Psoas muscle (tissue), 8 donors: ENCODE measurements around the gene SALL3. TPM values are rescaled to one million over a fixed set of nuclear protein-coding genes. Genes with fewer than 3 reads are reported as not detected.

ENCODE experiments used
- ATAC-seq, 4 donors: fragments of 200-7000 bp; cut with Tn5 transposase; one replicate each; pipeline ENCODE4 v1.9.1; 2020; ENCODE audit warnings: moderate library complexity in 3 of 4, mild to moderate bottlenecking in 2 of 4
- DNase-seq, 2 donors: peaks; one replicate each; pipeline ENCODE4 v3.0.0-alpha.2; 2020
- H3K27ac ChIP-seq: fragments of 200-600 bp; one replicate; pipeline ENCODE4 v1.8.0; 2022
- H3K27me3 ChIP-seq, 3 donors: fragments of 200-600 bp in 1 of 3; one replicate each; pipeline versions ENCODE4 v1.6.1 to v1.8.0; 2013 to 2022; ENCODE audit warnings: low read length in 2 of 3, mild to moderate bottlenecking in 2 of 3, moderate library complexity in 1 of 3; ENCODE audit not compliant: insufficient read depth in 3 of 3
- H3K36me3 ChIP-seq, 2 donors: fragments of 200-600 bp in 1 of 2; one replicate each; pipeline versions ENCODE4 v1.6.1 to v1.8.0; 2013 to 2022; ENCODE audit warnings: low read depth in 1 of 2, mild to moderate bottlenecking in 1 of 2, moderate library complexity in 1 of 2; ENCODE audit not compliant: insufficient read depth in 1 of 2
- H3K4me1 ChIP-seq: fragments of 200-600 bp; one replicate; pipeline ENCODE4 v1.8.0; 2022
- H3K4me3 ChIP-seq: fragments of 200-600 bp; one replicate; pipeline ENCODE4 v1.8.0; 2022; ENCODE audit warnings: mild to moderate bottlenecking
- H3K9me3 ChIP-seq: fragments of 200-600 bp; one replicate; pipeline ENCODE4 v1.8.0; 2022
- WGBS, 3 donors: extraction: QIAGEN DNeasy Blood & Tissue Kit; methylation state at CpG; one replicate each; pipeline versions ENCODE4 v1.1.6 to v1.1.7; 2013; 5-methylcytosine and 5-hydroxymethylcytosine counted together
- intact Hi-C, 2 donors: fragments of 100-400 bp; cut with DNase I; formaldehyde crosslinking; loops; one replicate each; pipeline versions ENCODE4 v1.11.0 to v1.14.2; 2022
- long read RNA-seq, 2 donors: library from polyadenylated mRNA; unstranded; transcript quantifications; one replicate each; pipeline ENCODE4 v2.0.0, GENCODE V29; 2021
- polyA plus RNA-seq, 3 donors: library from polyadenylated mRNA; stranded (reverse); fragments of 200-250 nt; gene quantifications; one replicate each; pipeline ENCODE4 v1.2.3, GENCODE V29; 2013
- total RNA-seq, 4 donors: library from RNA; stranded (reverse); fragmentation: NEBNext Ultra II Directional in 2 of 4; extraction: Animal tissue kit (Norgen Biotek cat#: 25700) in 2 of 4; gene quantifications; one replicate each; pipeline versions ENCODE4 v1.2.1 to v1.2.4, GENCODE V29; 2021 to 2023
- TF ChIP-seq, protein P1 (sequence below): fragments of 200-600 bp; IDR thresholded peaks from one replicate; pipeline ENCODE4 v1.8.0; 2022; ENCODE audit warnings: antibody characterized with exemption
- donor health status: healthy with polysubstance abuse.
- donor health status: DM: no; HTN: no; CAD: no; lungs with moderate emphysema.
- donor health status: Bipolar disorder and iron deficiency.
- donor health status: healthy.
- donor health status: DM: yes; HTN: yes; CAD: no.
- donor health status: DM: no; HTN: no; CAD: no.
- donor health status: DM: no; HTN: no; CAD: no.
- donor health status: DM: yes; HTN: yes; CAD: no.

The SALL3 gene
- total RNA-seq = under 1 TPM in 1 of 4 donors, not detected in 3; 0.32 TPM
- under 1 TPM in 1 of 3 donors, not detected in 2; 0.01 TPM for polyA plus RNA-seq
- long read RNA-seq, donor 1 = 0 reads
- long read RNA-seq, donor 2 = 0 reads

GRCh38 chr18:78979730-78980278 is at the start of gene SALL3:
Gene SALL3 (plus strand): TSS chr18:78979818. CDS start chr18:78980275, 457 bp downstream.
- 1 to 3% (median 2%) methylated on average over 14 to 101 of the region's 102 CpGs for WGBS, 3 donors
- Histone ChIP-seq H3K27me3 (peaks cover 18 to 91% (median 39%) of the 10 kb centered on the region in 3 donors), H3K36me3 (no peaks in the 10 kb centered on the region), H3K4me3 (peak within 1 kb of the TSS; percentile 49), H3K9me3 (no peaks in the 10 kb centered on the region), H3K27ac (no peak within 1 kb of the TSS), H3K4me1 (no peaks in the 10 kb centered on the region)
- intact Hi-C loops = loop anchor here in 1 of 2 donors (10.0 kb wide), 1 partner anchor 265 kb away; no protein-coding TSS in a partner anchor
- TF ChIP-seq, protein P1, sequence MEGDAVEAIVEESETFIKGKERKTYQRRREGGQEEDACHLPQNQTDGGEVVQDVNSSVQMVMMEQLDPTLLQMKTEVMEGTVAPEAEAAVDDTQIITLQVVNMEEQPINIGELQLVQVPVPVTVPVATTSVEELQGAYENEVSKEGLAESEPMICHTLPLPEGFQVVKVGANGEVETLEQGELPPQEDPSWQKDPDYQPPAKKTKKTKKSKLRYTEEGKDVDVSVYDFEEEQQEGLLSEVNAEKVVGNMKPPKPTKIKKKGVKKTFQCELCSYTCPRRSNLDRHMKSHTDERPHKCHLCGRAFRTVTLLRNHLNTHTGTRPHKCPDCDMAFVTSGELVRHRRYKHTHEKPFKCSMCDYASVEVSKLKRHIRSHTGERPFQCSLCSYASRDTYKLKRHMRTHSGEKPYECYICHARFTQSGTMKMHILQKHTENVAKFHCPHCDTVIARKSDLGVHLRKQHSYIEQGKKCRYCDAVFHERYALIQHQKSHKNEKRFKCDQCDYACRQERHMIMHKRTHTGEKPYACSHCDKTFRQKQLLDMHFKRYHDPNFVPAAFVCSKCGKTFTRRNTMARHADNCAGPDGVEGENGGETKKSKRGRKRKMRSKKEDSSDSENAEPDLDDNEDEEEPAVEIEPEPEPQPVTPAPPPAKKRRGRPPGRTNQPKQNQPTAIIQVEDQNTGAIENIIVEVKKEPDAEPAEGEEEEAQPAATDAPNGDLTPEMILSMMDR = no peak
- DNase-seq (no peak), ATAC-seq (no peak)

DNA sequence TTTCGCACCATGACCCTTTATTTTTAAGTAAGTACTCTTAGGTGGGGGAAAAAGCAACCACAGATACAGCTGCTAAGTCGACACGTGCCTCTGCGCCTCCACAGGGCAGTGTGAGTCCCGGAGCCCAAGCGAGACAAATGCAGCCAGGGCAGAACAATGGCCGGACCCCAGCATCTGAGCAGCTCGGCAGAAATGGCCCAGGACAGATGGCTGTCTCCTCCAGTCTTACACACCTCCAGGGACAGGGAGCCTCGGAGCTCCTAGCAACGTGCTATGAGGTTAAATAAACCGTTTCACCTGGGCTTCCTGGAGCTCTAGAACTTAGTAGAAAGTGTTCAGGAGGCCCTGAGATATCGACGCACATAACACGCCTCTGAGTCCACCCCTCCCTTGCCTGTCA is 47.3 kb upstream of the SALL3 start:
- peaks cover 0 to 23% (median 0%) of the 10 kb centered on the region in 3 donors for H3K27me3 ChIP-seq
- H3K36me3 ChIP-seq = no peaks in the 10 kb centered on the region
- H3K4me3 ChIP-seq = no peak overlapping the region
- no peak for ATAC-seq
- TF ChIP-seq, protein P1 = no peak
- WGBS, 3 donors = 29 to 40% (median 38%) methylated on average over 14 of the region's 14 CpGs
- intact Hi-C loops = no loop called here
- H3K9me3 ChIP-seq = no peaks in the 10 kb centered on the region
- DNase-seq = no peak
- H3K27ac ChIP-seq = no peak overlapping the region
- no peaks in the 10 kb centered on the region for H3K4me1 ChIP-seq

DNA sequence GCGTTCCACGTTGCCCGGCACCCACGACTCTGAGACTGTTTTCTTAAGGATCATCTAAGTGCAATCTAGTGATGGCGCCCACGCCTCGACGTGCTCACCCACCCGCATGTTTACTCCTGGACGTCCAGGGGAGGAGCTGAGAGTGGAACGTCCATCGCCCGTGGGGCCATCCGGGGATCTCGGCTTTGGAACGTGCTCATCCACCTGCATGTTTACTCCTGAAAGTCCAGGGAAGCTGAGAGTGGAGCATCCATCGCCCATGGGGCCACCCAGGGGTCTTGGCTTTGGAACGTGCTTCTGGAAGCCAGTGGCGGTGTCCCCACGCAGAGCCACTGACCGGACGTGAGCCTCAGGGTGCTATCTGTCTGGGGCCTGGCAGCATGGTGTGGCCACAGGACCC is 45.6 kb upstream of the SALL3 start:
- ATAC-seq = no peak
- Histone ChIP-seq H3K4me3 (no peak overlapping the region), H3K9me3 (no peaks in the 10 kb centered on the region), H3K27ac (no peak overlapping the region), H3K36me3 (no peaks in the 10 kb centered on the region), H3K4me1 (no peaks in the 10 kb centered on the region), H3K27me3 (peaks cover 0 to 23% (median 0%) of the 10 kb centered on the region in 3 donors)
- DNase-seq = no peak
- intact Hi-C loops = no loop called here
- TF ChIP-seq, protein P1 = no peak
- 87 to 89% (median 88%) methylated on average over 22 of the region's 22 CpGs for WGBS, 3 donors

- Histone ChIP-seq H3K27ac (no peak overlapping the region), H3K27me3 (peaks cover 0 to 23% (median 0%) of the 10 kb centered on the region in 3 donors), H3K9me3 (no peaks in the 10 kb centered on the region), H3K4me1 (no peaks in the 10 kb centered on the region), H3K4me3 (no peak overlapping the region), H3K36me3 (no peaks in the 10 kb centered on the region)
- DNase-seq (no peak), ATAC-seq (no peak)
- intact Hi-C loops = no loop called here
- TF ChIP-seq, protein P1 = no peak
- 77 to 81% (median 78%) methylated on average over 20 of the region's 20 CpGs for WGBS, 3 donors
These were observed 44.9 kb upstream of the SALL3 start for GRCh38 chr18:78934551-78935225.
